ENCODE measurements around the gene ADCY5.

The ADCY5 gene

GRCh38 chr3:123394391-123395020 is 54.4 kb downstream of the ADCY5 start (continued):
- TF ChIP-seq ZNF391 (tag by site-specific recombination; IDR thresholded peaks at IDR 0.05; ENCODE audit: borderline replicate concordance, low read depth) (no peak), PRDM1 (tag by site-specific recombination; IDR thresholded peaks at IDR 0.05) (no peak), ZNF544 (tag by site-specific recombination; IDR thresholded peaks at IDR 0.05) (no peak), ZNF214 (tag by site-specific recombination; IDR thresholded peaks at IDR 0.05; ENCODE audit: borderline replicate concordance) (no peak), ZNF423 (tag by site-specific recombination; IDR thresholded peaks at IDR 0.05) (no peak), ZNF292 (tag by site-specific recombination; IDR thresholded peaks at IDR 0.05; ENCODE audit: borderline replicate concordance, low read depth) (no peak), ZNF596 (tag by site-specific recombination; IDR thresholded peaks at IDR 0.05) (no peak)

DNA sequence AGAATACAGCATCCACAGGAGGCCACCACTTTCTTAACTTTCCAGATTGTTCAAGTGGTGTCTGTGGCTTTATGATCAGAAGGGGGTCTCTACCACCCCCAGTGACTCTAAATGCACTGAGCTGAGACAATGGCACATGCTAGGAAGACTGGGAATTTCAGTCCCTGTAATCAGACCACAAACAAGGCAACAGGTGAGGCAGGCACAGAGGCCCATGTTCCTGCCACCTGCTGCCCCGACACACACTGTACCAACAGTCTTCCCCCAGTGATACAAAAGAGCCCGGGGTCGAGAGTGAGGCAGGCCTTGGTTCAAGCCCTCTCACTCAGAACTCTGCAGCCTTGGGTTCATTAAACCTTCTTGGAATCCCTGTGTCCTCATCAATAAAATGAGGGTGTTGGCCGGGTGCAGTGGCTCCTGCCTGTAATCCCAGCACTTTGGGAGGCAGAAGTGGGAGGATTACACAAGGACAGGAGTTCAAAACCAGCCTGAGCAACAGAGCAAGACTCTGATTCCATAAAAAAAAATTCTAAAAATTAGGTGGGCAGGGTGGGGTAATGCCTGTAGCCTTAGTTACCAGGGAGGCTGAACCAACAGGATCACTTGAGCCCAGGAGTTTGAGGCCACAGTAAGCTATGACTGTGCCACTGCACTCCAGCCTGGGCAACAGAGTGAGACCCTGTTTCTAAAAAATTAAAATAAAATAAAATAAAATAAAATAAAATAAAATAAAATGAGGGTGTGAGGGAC is 55.8 kb downstream of the ADCY5 start:
- no peak overlapping the region for H3K4me3 ChIP-seq (ENCODE audit: low read depth, low read length)
- ChIA-PET CTCF (no interaction called here), POLR2A (no interaction called here)
- no peaks in the 10 kb centered on the region for H3K36me3 ChIP-seq (ENCODE audit: control insufficient read depth in 2 of 2, insufficient read depth in 1 of 2, low read length in 2 of 2)
- H3K4me1 ChIP-seq (ENCODE audit: control insufficient read depth, insufficient read depth, low read length) = no peaks in the 10 kb centered on the region
- H3K9me3 ChIP-seq (ENCODE audit: control insufficient read depth, insufficient read depth, low read depth, low read length) = no peaks in the 10 kb centered on the region
- TF ChIP-seq GFI1B (tag by site-specific recombination; IDR thresholded peaks at IDR 0.05) = no peak
- 0 out of 2 replicates have a peak, but pooled peaks have one; percentile 1 for TF ChIP-seq PRDM1 (tag by site-specific recombination; IDR thresholded peaks at IDR 0.05)
- TF ChIP-seq ZNF548 (tag by site-specific recombination; IDR thresholded peaks at IDR 0.05) = no peak
- TF ChIP-seq, protein P1, sequence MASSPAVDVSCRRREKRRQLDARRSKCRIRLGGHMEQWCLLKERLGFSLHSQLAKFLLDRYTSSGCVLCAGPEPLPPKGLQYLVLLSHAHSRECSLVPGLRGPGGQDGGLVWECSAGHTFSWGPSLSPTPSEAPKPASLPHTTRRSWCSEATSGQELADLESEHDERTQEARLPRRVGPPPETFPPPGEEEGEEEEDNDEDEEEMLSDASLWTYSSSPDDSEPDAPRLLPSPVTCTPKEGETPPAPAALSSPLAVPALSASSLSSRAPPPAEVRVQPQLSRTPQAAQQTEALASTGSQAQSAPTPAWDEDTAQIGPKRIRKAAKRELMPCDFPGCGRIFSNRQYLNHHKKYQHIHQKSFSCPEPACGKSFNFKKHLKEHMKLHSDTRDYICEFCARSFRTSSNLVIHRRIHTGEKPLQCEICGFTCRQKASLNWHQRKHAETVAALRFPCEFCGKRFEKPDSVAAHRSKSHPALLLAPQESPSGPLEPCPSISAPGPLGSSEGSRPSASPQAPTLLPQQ (tag by site-specific recombination; IDR thresholded peaks at IDR 0.05) = no peak
- peak; percentile 83 for TF ChIP-seq ZIC2 (tag by site-specific recombination; IDR thresholded peaks at IDR 0.05)
- TF ChIP-seq ZNF2 (tag by site-specific recombination; IDR thresholded peaks at IDR 0.05) = no peak
- no peak for TF ChIP-seq ZNF214 (tag by site-specific recombination; IDR thresholded peaks at IDR 0.05; ENCODE audit: borderline replicate concordance)
- no peak for TF ChIP-seq ATF2 (tag by site-specific recombination; IDR thresholded peaks at IDR 0.05; ENCODE audit: low read depth)
- TF ChIP-seq PRDM4 (tag by site-specific recombination; IDR thresholded peaks at IDR 0.05) = no peak
- no peak for TF ChIP-seq INSM2 (tag by site-specific recombination; IDR thresholded peaks at IDR 0.05)
- no peak for TF ChIP-seq ZNF473 (tag by site-specific recombination; IDR thresholded peaks at IDR 0.05)
- TF ChIP-seq ZNF423 (tag by site-specific recombination; IDR thresholded peaks at IDR 0.05) = no peak
- TF ChIP-seq HOXC10 (CRISPR knock-in tag; IDR thresholded peaks at IDR 0.05) = no peak
- TF ChIP-seq SCRT2 (tag by site-specific recombination; IDR thresholded peaks at IDR 0.05) = peak; percentile 91
- TF ChIP-seq ZNF677 (tag by site-specific recombination; IDR thresholded peaks at IDR 0.05) = no peak
- TF ChIP-seq ZBTB21 (tag by site-specific recombination; IDR thresholded peaks at IDR 0.05) = no peak
- peak; percentile 83 for TF ChIP-seq SCRT1 (tag by site-specific recombination; IDR thresholded peaks at IDR 0.05; ENCODE audit: borderline replicate concordance)
- no peak for TF ChIP-seq ZNF544 (tag by site-specific recombination; IDR thresholded peaks at IDR 0.05)
- no peak for TF ChIP-seq ZNF18 (tag by site-specific recombination; IDR thresholded peaks at IDR 0.05)
- TF ChIP-seq, protein P2, sequence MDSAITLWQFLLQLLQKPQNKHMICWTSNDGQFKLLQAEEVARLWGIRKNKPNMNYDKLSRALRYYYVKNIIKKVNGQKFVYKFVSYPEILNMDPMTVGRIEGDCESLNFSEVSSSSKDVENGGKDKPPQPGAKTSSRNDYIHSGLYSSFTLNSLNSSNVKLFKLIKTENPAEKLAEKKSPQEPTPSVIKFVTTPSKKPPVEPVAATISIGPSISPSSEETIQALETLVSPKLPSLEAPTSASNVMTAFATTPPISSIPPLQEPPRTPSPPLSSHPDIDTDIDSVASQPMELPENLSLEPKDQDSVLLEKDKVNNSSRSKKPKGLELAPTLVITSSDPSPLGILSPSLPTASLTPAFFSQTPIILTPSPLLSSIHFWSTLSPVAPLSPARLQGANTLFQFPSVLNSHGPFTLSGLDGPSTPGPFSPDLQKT (IDR thresholded peaks at IDR 0.05; ENCODE audit: borderline replicate concordance, low read depth, low read length) = no peak
- no peak for TF ChIP-seq ZBTB8A (tag by site-specific recombination; IDR thresholded peaks at IDR 0.05)
- H3K27ac ChIP-seq (ENCODE audit: extremely low read depth, low read depth, low read length) = no peak overlapping the region
